Ovary (tissue), 9 donors: Measurements from ENCODE around the gene RBKS. TPM values are rescaled to one million over a fixed set of nuclear protein-coding genes. Genes with fewer than 3 reads are reported as not detected.
"Not testable (repeated sequence)": the region's sequence is repeated elsewhere in the genome, so short reads cannot be mapped to it uniquely, and the experiment has no call there.

Source experiments
- DNase-seq, 5 donors: peaks; one replicate each; pipeline ENCODE4 v3.0.0-alpha.2; 2019 to 2020
- H3K27ac ChIP-seq, 2 donors: fragments of 200-600 bp; one replicate each; pipeline versions ENCODE4 v1.5.1 to v1.8.0; 2019 to 2022
- H3K27me3 ChIP-seq: fragments of 200-600 bp; one replicate; pipeline ENCODE4 v1.8.0; 2022
- H3K36me3 ChIP-seq: fragments of 200-600 bp; sonication (generic); one replicate; pipeline ENCODE4 v1.5.1; 2019
- H3K4me1 ChIP-seq: one replicate; pipeline ENCODE4 v1.8.1; 2013; ENCODE audit warnings: mild to moderate bottlenecking, moderate library complexity; ENCODE audit not compliant: insufficient read depth
- H3K4me3 ChIP-seq: fragments of 200-600 bp; sonication (generic); one replicate; pipeline ENCODE4 v1.5.1; 2017
- H3K9me3 ChIP-seq, 2 donors: fragments of 200-600 bp in 1 of 2; sonication (generic) in 1 of 2; one replicate each; pipeline versions ENCODE4 v1.5.1 to v1.8.1; 2013 to 2019; ENCODE audit warnings: mild to moderate bottlenecking in 1 of 2, moderate library complexity in 1 of 2
- EP300 ChIP-seq: sonication (generic); formaldehyde crosslinking; IDR thresholded peaks from one replicate; pipeline ENCODE4 v1.6.1; 2017; ENCODE audit warnings: antibody characterized with exemption
- POLR2A ChIP-seq: fragments of 450-650 bp; IDR thresholded peaks from one replicate; pipeline ENCODE4 v1.6.1; 2017; ENCODE audit warnings: antibody characterized with exemption, mild to moderate bottlenecking, moderate library complexity
- WGBS, 3 donors: extraction: QIAGEN DNeasy Blood & Tissue Kit in 1 of 3; methylation state at CpG; one replicate each; pipeline versions ENCODE4 v1.1.5 to v1.1.7; 2013 to 2017; 5-methylcytosine and 5-hydroxymethylcytosine counted together
- intact Hi-C, 4 donors: fragments of 100-400 bp; cut with DNase I; formaldehyde crosslinking; loops; one replicate each; pipeline versions ENCODE4 v1.11.0 to v1.15.1; 2022 to 2023
- polyA plus RNA-seq, 2 donors: library from polyadenylated mRNA; stranded (reverse); fragments of 200-250 nt in 1 of 2; fragments of 350-450 nt in 1 of 2; fragmentation: Illumina TruSeq in 1 of 2; extraction: RNeasy Lipid Tissue Mini Kit (QIAGEN cat#74804) in 1 of 2; gene quantifications; one replicate each; pipeline ENCODE4 v1.2.3, GENCODE V29; 2013 to 2014
- total RNA-seq, 7 donors: library from RNA; depleted of rRNA in 2 of 7; stranded (reverse); fragments of >200 nt in 2 of 7; fragmentation: NEBNext Ultra II Directional in 3 of 7; extraction: Animal tissue kit (Norgen Biotek cat#: 25700) in 3 of 7; gene quantifications; one replicate each; pipeline versions ENCODE4 v1.1.0 to v1.2.4, GENCODE V29; 2016 to 2023
- TF ChIP-seq, protein P1 (sequence below), 3 donors: fragments of 450-650 bp in 2 of 3; fragments of 200-600 bp in 1 of 3; IDR thresholded peaks; one replicate each; pipeline versions ENCODE4 v1.5.1 to v1.8.0; 2016 to 2022; ENCODE audit warnings: antibody characterized with exemption in 3 of 3, mild to moderate bottlenecking in 1 of 3
- donor health status: DM: no; HTN: no; CAD: no; lungs with moderate emphysema.
- donor health status: DM: no; HTN: no; CAD: no.
- donor health status: Bipolar disorder and iron deficiency.
- donor health status: DM: yes; HTN: yes; CAD: no.
- donor health status: DM: no; HTN: no; CAD: no.
- donor health status: DM: yes; HTN: yes; CAD: no.

The RBKS gene
- total and polyA plus RNA-seq, 9 donors: 1.9 to 32.9 (median 4.0) TPM

DNA sequence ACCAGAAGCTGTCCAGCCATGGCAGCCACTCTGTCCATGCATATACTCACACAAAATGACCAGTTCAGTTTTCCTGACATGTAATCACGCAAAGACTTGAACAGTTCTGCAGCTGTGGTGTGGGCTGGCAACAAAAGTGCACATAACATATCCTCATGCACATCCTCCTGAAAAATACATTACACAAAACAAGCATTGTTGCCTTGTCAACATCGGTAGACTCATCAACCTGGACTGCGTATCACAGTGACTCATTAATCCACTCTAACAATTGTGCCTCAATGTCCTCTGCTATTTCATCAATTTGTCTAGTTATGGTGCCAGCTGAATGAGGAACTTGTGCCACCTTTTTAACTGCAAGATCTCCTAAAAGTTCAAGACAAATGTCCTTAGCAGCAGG is 19.5 kb downstream of the RBKS start:
- no peaks in the 10 kb centered on the region for H3K36me3 ChIP-seq
- intact Hi-C loops: no loop called here
- no peak overlapping the region for H3K4me3 ChIP-seq
- 94 to 98% (median 95%) methylated on average over 3 of the region's 3 CpGs for WGBS, 3 donors
- H3K9me3 ChIP-seq: no peaks in the 10 kb centered on the region
- H3K27me3 ChIP-seq: no peaks in the 10 kb centered on the region
- H3K4me1 ChIP-seq: no peaks in the 10 kb centered on the region
- DNase-seq: no peak
- no peak overlapping the region for H3K27ac ChIP-seq
- TF ChIP-seq POLR2A: no peak
- no peak for TF ChIP-seq EP300
- TF ChIP-seq, protein P1, sequence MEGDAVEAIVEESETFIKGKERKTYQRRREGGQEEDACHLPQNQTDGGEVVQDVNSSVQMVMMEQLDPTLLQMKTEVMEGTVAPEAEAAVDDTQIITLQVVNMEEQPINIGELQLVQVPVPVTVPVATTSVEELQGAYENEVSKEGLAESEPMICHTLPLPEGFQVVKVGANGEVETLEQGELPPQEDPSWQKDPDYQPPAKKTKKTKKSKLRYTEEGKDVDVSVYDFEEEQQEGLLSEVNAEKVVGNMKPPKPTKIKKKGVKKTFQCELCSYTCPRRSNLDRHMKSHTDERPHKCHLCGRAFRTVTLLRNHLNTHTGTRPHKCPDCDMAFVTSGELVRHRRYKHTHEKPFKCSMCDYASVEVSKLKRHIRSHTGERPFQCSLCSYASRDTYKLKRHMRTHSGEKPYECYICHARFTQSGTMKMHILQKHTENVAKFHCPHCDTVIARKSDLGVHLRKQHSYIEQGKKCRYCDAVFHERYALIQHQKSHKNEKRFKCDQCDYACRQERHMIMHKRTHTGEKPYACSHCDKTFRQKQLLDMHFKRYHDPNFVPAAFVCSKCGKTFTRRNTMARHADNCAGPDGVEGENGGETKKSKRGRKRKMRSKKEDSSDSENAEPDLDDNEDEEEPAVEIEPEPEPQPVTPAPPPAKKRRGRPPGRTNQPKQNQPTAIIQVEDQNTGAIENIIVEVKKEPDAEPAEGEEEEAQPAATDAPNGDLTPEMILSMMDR (IDR thresholded peaks at IDR 0.05): no peak

DNA sequence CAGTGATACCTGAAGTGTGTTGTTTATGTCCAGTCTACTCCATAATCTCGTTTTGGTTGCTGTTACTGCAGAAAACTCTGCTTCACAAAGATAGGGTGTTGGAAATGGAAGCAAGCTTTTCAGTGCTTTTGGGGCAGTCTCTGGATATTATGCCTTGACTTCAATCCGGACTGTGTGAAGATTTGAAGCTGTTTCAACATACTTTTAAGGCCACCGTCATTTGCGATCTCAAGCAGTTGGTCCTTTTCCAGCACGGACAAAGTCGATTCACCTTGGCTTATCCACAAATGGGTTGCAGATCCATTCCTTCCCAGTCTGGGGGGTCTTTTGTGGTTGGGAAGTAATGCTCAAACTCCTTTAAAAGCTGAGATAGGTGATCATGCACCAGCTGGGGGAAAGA is 20.4 kb downstream of the RBKS start:
- no peaks in the 10 kb centered on the region for H3K36me3 ChIP-seq
- no peak overlapping the region for H3K27ac ChIP-seq
- TF ChIP-seq, protein P1 (IDR thresholded peaks at IDR 0.05): no peak
- TF ChIP-seq POLR2A (no peak), EP300 (no peak)
- DNase-seq: no peak
- H3K4me1 ChIP-seq: no peaks in the 10 kb centered on the region
- 84 to 89% (median 87%) methylated on average over 6 of the region's 6 CpGs for WGBS, 3 donors
- no peak overlapping the region for H3K4me3 ChIP-seq
- H3K9me3 ChIP-seq: no peaks in the 10 kb centered on the region
- intact Hi-C loops: no loop called here
- no peaks in the 10 kb centered on the region for H3K27me3 ChIP-seq

DNA sequence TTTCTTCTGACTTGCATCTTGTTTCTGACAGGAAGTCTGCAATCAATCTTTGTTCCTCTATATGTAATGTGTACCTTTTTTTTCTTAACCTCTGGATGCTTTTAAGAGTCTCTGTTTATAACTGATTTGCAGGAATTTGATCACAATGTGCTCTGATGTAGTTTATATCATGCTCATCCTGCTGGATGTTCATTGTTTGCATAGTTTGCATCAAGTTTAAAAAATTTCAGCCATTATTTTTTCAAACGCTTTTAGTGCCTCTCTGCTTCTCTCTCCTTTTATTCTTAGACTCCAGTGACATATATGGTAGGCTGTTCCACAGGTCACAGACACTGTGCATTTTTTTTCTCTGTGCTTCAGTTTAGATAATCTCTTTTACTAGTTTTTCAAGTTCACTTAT is 23.9 kb downstream of the RBKS start:
- Histone ChIP-seq H3K27me3 (no peaks in the 10 kb centered on the region), H3K9me3 (no peaks in the 10 kb centered on the region), H3K4me3 (no peak overlapping the region), H3K4me1 (no peaks in the 10 kb centered on the region), H3K27ac (no peak overlapping the region), H3K36me3 (no peaks in the 10 kb centered on the region)
- WGBS, 3 donors: 17 to 45% (median 22%) methylated on average over 1 of the region's 1 CpG
- DNase-seq: no peak
- intact Hi-C loops: no loop called here
- TF ChIP-seq POLR2A: no peak
- TF ChIP-seq, protein P1 (IDR thresholded peaks at IDR 0.05): no peak
- TF ChIP-seq EP300: no peak

DNA sequence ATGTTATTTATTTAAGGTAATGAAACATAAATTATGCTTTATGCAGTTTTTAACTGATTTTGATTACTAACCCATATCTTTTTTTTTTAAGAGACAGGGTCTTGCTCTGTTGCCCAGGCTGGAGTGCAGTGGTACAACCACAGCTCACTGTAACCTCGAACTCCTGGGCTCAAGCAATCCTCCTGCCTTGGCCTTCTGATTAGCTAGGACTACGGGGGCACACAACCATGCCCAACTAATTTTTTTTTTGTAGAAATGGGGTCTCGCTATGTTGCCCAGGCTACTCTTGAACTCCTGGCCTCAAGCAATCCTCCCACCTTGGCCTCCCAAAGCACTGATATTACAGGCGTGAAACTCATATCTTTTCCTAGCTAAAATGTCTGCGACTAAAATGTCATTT is 26.2 kb downstream of the RBKS start:
- intact Hi-C loops, H3K36me3 ChIP-seq, H3K4me1 ChIP-seq, H3K4me3 ChIP-seq, DNase-seq, H3K9me3 ChIP-seq, H3K27me3 ChIP-seq, H3K27ac ChIP-seq: not testable (repeated sequence)
- 77 to 93% (median 86%) methylated on average over 5 of the region's 5 CpGs for WGBS, 3 donors

DNA sequence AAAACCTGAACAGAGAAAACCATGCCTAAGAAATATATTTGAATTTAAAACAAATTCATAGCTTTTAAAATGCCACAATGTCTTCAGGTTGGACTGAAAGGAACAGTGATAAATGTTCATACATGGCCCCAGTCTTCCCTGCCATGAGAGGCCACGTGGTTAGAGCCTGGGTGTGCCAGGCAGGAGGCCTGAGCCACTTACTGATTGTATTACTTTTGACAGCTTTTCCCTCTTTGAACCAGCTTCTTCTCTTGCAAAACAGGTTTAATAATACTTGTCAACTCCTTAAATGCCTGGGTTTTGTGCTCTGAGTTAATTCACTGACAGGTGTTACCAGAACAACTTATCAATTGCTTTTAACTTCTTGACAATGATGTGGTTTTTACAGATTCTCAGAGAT is 27.0 kb downstream of the RBKS start:
- H3K4me1 ChIP-seq: no peaks in the 10 kb centered on the region
- H3K9me3 ChIP-seq: no peaks in the 10 kb centered on the region
- intact Hi-C loops: no loop called here
- no peak for DNase-seq
- TF ChIP-seq POLR2A: no peak
- TF ChIP-seq, protein P1 (IDR thresholded peaks at IDR 0.05): no peak
- TF ChIP-seq EP300: no peak
- H3K4me3 ChIP-seq: no peak overlapping the region
- H3K27ac ChIP-seq: no peak overlapping the region
- H3K27me3 ChIP-seq: no peaks in the 10 kb centered on the region
- H3K36me3 ChIP-seq: no peaks in the 10 kb centered on the region
- 73 to 90% (median 85%) methylated on average over 1 of the region's 1 CpG for WGBS, 3 donors
